ENCODE measurements around the gene OAT. TPM values are rescaled to one million over a fixed set of nuclear protein-coding genes. Genes with fewer than 3 reads are reported as not detected.

OAT gene
- total RNA-seq, 1 donor from 2014 or later = 55.1 TPM

GRCh38 chr10:124420254-124420653, 1.5 kb upstream of the OAT start:
- H3K9me3 Mint-ChIP-seq = no peaks in the 10 kb centered on the region
- H3K27ac Mint-ChIP-seq = no peak overlapping the region
- H3K27me3 Mint-ChIP-seq (ENCODE audit: low read depth) = peaks cover 15% of the 10 kb centered on the region
- H3K36me3 Mint-ChIP-seq = no peaks in the 10 kb centered on the region
- TF ChIP-seq CTCF (IDR thresholded peaks at IDR 0.05; ENCODE audit: unreplicated experiment) = no peak
- H3K4me3 Mint-ChIP-seq = no peak overlapping the region
- DNase-seq (ENCODE audit: low spot score in 2 of 2, unreplicated experiment in 2 of 2) = no peak
- H3K4me1 Mint-ChIP-seq = peaks cover 11% of the 10 kb centered on the region

- Mint-ChIP-seq H3K9me3 (no peaks in the 10 kb centered on the region), H3K4me3 (no peak overlapping the region), H3K27ac (no peak overlapping the region), H3K4me1 (peaks cover 11% of the 10 kb centered on the region), H3K27me3 (ENCODE audit: low read depth) (peaks cover 15% of the 10 kb centered on the region), H3K36me3 (no peaks in the 10 kb centered on the region)
- no peak for DNase-seq (ENCODE audit: low spot score in 2 of 2, unreplicated experiment in 2 of 2)
- TF ChIP-seq CTCF (IDR thresholded peaks at IDR 0.05; ENCODE audit: unreplicated experiment) = no peak
Measured at GRCh38 chr10:124419635-124420034, 912 bp upstream of the OAT start.

- TF ChIP-seq CTCF (IDR thresholded peaks at IDR 0.05; ENCODE audit: unreplicated experiment) = no peak
- Mint-ChIP-seq H3K4me1 (peaks cover 11% of the 10 kb centered on the region), H3K27ac (peak overlapping the region; percentile 75), H3K4me3 (peak overlapping the region; percentile 85), H3K27me3 (ENCODE audit: low read depth) (peaks cover 12% of the 10 kb centered on the region), H3K9me3 (no peaks in the 10 kb centered on the region), H3K36me3 (no peaks in the 10 kb centered on the region)
- DNase-seq (ENCODE audit: low spot score in 2 of 2, unreplicated experiment in 2 of 2) = peak; percentile 28 to 65
Measured at GRCh38 chr10:124417895-124418725, 613 bp downstream of the OAT start.

- Mint-ChIP-seq H3K36me3 (peaks cover 4% of the 10 kb centered on the region), H3K27ac (no peak overlapping the region), H3K4me1 (peaks cover 11% of the 10 kb centered on the region), H3K9me3 (no peaks in the 10 kb centered on the region), H3K27me3 (ENCODE audit: low read depth) (peaks cover 7% of the 10 kb centered on the region), H3K4me3 (peak overlapping the region; percentile 56)
- DNase-seq (ENCODE audit: low spot score in 2 of 2, unreplicated experiment in 2 of 2) = no peak
- no peak for TF ChIP-seq CTCF (IDR thresholded peaks at IDR 0.05; ENCODE audit: unreplicated experiment)
Measured at GRCh38 chr10:124416733-124417132, 2.0 kb downstream of the OAT start.

GRCh38 chr10:124415210-124415609, 3.5 kb downstream of the OAT start:
- H3K9me3 Mint-ChIP-seq = no peaks in the 10 kb centered on the region
- no peak for TF ChIP-seq CTCF (IDR thresholded peaks at IDR 0.05; ENCODE audit: unreplicated experiment)
- no peak overlapping the region for H3K4me3 Mint-ChIP-seq
- no peak overlapping the region for H3K27ac Mint-ChIP-seq
- DNase-seq (ENCODE audit: low spot score in 2 of 2, unreplicated experiment in 2 of 2) = no peak
- H3K36me3 Mint-ChIP-seq = peaks cover 13% of the 10 kb centered on the region
- peaks cover under 1% of the 10 kb centered on the region for H3K27me3 Mint-ChIP-seq (ENCODE audit: low read depth)
- peaks cover 11% of the 10 kb centered on the region for H3K4me1 Mint-ChIP-seq

Data from mesothelial cell of epicardium (in vitro differentiated cells).